ENCODE measurements around the gene PKP4.

Gene PKP4

GRCh38 chr2:158586491-158586890 lies 129.7 kb downstream of the PKP4 start:
- DNase-seq = no peak

GRCh38 chr2:158589303-158589702 lies 132.6 kb downstream of the PKP4 start:
- DNase-seq = no peak

GRCh38 chr2:158598862-158599517 lies 142.2 kb downstream of the PKP4 start:
- DNase-seq = no peak

- DNase-seq = no peak
Measured at GRCh38 chr2:158599609-158600008, 142.9 kb downstream of the PKP4 start.

- no peak for DNase-seq
Measured at GRCh38 chr2:158600155-158600802, 143.5 kb downstream of the PKP4 start.

GRCh38 chr2:158602027-158602426 lies 145.3 kb downstream of the PKP4 start:
- no peak for DNase-seq

- DNase-seq = no peak
Measured at GRCh38 chr2:158603205-158603604, 146.5 kb downstream of the PKP4 start.

GRCh38 chr2:158603986-158604385 lies 147.2 kb downstream of the PKP4 start:
- no peak for DNase-seq

- DNase-seq = no peak
Measured at GRCh38 chr2:158610059-158610458, 153.3 kb downstream of the PKP4 start.

GRCh38 chr2:158616480-158617000 lies 159.8 kb downstream of the PKP4 start:
- DNase-seq = no peak

- DNase-seq = no peak
Measured at GRCh38 chr2:158618891-158619490, 162.2 kb downstream of the PKP4 start.

GRCh38 chr2:158619496-158619895 lies 162.7 kb downstream of the PKP4 start:
- no peak for DNase-seq

- DNase-seq = no peak
Measured at GRCh38 chr2:158620656-158621055, 163.9 kb downstream of the PKP4 start.

- no peak for DNase-seq
Measured at GRCh38 chr2:158624071-158624667, 167.4 kb downstream of the PKP4 start.

GRCh38 chr2:158624961-158625360 lies 168.2 kb downstream of the PKP4 start:
- DNase-seq = no peak

- DNase-seq = no peak
Measured at GRCh38 chr2:158629116-158629515, 172.4 kb downstream of the PKP4 start.

- no peak for DNase-seq
Measured at GRCh38 chr2:158633261-158633660, 176.5 kb downstream of the PKP4 start.

- no peak for DNase-seq
Measured at GRCh38 chr2:158634627-158635026, 177.9 kb downstream of the PKP4 start.

GRCh38 chr2:158635961-158636601 lies 179.3 kb downstream of the PKP4 start:
- no peak for DNase-seq

- no peak for DNase-seq
Measured at GRCh38 chr2:158637357-158637756, 180.6 kb downstream of the PKP4 start.

GRCh38 chr2:158644139-158644538 lies 187.4 kb downstream of the PKP4 start:
- no peak for DNase-seq

GRCh38 chr2:158645299-158645698 lies 188.5 kb downstream of the PKP4 start:
- DNase-seq = no peak

All from right kidney (tissue), 1 donor.